HL-60/S4 (cell line): ENCODE results near the gene PRDM5.

Experiments used
- in situ Hi-C: fragments of 300-500 bp; cut with MboI; formaldehyde crosslinking; loops from 2 replicates; pipeline ENCODE4 v1.14.3; 2022; ENCODE audit warnings: low sequenced_read_pairs

PRDM5 gene

DNA sequence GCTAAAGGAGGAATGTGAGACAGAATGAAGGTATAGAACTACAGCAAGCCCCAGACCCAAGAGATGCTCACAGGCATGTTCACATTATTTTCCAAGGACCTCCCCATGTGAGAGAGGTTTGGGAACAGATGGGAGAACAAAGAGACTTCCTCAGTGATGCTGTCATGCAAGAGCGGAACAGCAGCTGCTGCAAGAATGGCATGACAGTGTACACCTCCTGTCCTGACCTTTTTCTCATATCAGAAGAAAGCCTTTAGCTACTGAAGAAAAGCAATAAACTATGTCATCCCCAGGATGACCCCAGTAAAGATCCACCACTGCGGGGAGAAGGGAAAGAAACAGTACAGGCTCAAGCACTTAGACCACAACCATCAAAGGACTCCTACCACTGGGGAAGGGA, 7.2 kb downstream of the PRDM5 start:
- in situ Hi-C loops: no loop called here

GRCh38 chr4:120903419-120903818, 19.1 kb downstream of the PRDM5 start:
- in situ Hi-C loops: no loop called here

DNA sequence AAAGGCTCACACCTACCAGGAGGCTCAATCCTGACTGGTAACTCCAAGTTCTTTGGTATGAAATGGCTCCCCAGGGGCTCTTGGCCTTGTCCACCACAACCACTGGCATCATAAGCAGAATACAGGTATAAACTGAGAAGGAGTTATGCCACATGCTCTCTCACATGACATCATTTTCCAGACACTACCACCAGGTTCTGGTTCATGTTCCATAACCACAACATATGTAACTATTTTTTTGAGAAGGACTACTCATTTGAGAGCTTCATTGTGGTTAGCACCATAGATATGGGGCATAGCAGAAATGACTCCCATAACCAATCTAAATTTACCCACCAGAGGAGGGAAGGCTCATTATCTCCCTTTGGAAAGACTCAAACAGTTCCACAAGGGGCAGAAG, 19.6 kb downstream of the PRDM5 start:
- in situ Hi-C loops: no loop called here

DNA sequence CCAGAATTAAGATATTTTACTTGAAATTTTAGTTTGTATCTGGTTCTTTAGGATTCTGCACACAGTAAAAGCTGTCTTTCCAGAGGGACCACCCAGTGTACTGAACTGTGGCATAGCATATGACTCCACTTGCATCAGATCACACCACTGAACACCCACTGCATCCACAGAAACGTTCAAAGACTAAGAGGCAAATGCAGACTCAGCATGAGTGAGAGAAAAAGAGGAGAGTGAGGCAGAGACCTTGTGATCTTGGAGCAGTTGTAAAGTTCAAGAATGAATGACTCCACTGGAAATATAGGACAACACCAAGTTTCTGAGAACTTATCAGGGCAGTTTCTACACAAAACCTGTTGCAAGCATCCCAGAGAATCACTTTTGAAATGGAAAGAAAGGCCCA, 20.8 kb downstream of the PRDM5 start:
- in situ Hi-C loops: no loop called here

- in situ Hi-C loops: no loop called here
Observed at GRCh38 chr4:120897981-120898719, 24.4 kb downstream of the PRDM5 start.

DNA sequence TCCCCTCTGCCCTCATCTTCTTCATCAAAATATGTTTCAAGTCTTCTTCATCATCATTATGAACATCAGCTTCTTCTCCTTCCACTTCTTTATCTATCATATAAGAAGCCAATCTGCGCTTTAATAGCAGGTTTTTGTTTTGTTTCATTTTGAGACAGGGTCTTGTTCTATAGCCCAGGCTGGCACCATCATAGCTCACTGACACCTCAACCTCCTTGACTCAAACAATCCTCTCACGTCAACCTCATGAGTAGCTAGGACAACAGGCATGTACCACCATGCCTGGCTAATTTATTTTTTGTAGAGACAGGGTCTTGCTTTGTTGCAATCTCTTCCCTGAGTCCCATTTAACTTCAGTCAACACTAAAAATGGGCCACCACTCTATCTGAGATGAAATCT, 27.0 kb downstream of the PRDM5 start:
- in situ Hi-C loops: no loop called here

DNA sequence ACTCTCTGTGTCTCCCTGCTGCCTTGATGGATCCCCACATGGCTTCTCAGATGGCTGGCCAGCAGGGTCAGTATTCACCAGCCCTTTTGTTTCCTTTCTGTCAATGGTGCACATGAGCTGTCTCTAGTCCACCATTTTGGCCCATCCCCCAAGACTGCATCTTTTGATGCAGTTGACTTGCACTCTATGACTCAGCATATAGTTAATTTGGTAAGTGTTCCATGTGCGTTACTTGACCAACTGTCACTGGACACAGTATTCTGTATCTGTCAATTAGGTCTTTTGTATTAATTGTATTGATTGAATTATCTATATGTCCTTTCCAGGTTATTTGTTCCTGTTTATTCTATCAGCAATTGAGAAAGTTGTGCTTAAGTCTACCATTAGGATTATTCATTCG, 29.2 kb downstream of the PRDM5 start:
- in situ Hi-C loops: no loop called here

- in situ Hi-C loops: no loop called here
Observed at GRCh38 chr4:120886191-120886590, 36.3 kb downstream of the PRDM5 start.

DNA sequence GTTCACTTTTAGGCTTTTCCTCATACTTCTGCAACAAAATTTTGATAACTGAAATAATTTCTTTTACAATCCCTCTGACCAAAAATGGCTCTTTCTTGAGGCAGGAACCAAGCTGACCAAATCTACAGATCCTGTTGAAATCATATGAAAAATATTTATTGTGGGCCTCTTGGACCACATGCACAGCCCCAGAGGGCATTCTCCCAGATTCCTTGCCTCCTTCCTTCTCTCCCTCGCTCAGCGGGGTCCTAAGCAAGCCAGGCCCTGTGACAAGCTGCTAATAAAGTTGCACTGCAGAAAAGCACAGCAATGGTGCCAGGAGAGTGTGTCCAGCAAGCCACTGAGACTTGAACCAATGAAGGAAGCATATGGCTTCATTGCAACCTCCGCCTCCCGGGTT, 40.7 kb downstream of the PRDM5 start:
- in situ Hi-C loops: no loop called here

GRCh38 chr4:120881351-120881750, 41.2 kb downstream of the PRDM5 start:
- in situ Hi-C loops: no loop called here

DNA sequence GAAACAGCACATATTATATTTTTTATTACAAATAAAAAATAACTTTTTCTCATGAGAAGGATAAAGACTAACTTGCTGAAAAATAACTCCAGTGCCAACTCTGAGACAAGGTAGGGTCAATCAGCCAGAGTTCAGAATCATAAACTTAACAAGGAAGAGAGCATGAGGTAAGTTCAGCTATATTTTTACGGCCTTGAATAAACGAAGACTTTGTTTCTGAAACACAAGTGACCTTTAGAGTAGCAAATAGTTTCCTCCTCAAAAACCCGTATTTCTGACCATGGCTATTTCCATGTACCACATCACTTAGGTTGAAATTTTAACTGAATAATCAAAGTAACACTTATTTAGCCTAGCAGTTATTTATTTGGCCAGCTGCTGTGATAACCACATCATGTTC, 45.5 kb downstream of the PRDM5 start:
- in situ Hi-C loops: no loop called here

- in situ Hi-C loops: no loop called here
Observed at GRCh38 chr4:120874792-120875774, 47.4 kb downstream of the PRDM5 start.

DNA sequence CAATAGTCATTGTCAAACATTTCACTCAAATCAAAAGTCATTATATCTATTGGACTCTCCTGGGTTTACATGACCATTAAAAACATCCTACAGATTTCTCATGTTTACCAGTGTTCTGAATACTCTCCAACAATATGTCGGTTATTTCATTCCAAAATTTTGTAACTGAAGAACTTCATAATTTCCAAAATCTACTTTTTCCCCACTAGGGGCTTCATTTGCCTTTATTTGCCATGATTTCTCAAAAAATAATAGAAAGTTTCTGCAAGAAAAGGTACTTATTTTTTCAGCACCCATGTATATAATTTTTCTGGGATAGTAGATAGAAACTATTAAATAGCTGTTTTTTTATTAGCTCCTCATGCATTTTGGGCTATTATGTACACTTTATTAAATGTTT, 49.0 kb downstream of the PRDM5 start:
- in situ Hi-C loops: no loop called here

DNA sequence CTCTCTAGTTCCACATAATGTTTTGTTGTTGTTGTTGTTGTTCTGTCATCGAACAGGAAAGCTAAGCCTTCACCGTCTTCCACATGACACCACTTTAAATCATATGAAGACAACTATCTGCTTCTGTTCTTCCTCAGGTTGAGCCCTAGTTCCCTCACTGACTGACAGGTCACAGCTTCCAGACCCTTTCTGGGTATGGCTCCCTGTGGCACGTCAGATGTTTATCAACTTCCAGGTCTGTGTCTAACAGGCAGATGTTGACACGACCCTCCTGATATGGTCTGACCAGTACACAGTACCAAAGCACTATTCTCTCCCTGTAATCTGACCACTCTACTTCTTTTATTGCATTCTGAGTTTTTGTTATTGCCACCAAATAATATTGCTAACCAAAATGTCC, 51.4 kb downstream of the PRDM5 start:
- in situ Hi-C loops: no loop called here

DNA sequence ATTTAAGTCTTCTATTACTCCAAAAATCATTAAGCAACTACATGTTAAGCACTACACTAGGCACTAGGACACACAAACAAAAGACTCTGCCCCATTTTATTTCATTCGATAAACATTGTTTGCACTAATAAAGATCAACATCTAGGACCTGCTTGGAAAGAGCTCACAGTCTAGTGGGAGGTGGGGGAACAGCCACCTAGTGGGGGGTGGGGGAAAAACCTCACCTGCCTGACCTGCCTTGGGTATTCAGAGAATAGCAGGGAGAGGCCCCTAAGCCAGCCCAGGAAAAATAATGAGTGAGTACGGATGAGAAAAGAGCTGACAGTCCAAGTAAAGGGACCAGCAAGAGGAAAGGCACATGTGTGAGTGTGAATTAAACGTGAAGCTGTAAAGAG, 52.2 kb downstream of the PRDM5 start:
- in situ Hi-C loops: no loop called here

DNA sequence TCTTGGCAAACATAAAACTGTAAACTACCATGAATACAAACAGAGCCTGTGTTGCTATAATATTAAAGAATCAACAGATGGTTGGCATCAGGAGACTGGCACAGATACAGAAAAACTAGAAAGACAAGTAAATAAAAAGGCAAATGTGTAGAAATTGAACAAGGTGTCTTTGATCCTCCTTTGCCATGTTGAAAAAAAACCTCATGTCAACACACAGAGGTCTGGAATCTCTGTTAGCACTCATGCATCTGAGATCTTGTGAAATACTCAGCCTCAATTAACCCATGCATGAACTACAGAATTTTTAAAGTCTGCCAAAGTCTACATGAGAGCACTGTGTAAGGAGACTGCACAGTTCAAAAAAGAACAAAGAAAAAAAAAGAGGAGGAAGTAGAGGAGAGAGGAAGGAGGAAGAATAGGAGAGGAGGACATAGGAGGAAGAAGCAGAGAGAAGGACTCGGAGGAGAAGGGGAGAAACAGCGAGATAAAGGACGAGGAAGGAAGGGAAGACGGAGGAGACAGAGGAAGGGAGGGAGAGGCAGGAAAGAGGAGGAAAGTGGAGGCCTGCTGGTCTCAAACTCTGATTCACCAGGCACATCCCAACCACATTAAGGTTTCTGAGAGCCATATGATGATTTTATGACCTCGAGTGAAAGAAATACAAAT, 52.8 kb downstream of the PRDM5 start:
- in situ Hi-C loops: no loop called here

DNA sequence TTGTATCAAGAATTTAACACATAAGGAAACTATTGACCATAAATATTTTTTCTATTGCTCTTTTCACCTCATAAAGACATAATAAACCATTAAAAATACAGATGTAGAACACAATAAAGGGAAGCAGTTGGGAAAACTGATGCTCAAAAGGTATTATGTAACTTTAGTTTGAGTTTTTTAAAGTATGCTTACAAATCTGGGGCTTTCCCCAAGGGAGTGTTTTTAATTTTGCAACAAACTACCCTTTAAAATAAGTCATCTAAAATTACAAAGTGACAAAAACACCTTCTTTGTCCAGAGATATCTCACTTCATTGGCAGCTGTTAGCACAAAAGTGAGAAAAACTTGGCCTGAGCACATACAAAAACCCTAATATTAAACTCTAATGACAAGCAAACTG, 55.0 kb downstream of the PRDM5 start:
- in situ Hi-C loops: no loop called here

DNA sequence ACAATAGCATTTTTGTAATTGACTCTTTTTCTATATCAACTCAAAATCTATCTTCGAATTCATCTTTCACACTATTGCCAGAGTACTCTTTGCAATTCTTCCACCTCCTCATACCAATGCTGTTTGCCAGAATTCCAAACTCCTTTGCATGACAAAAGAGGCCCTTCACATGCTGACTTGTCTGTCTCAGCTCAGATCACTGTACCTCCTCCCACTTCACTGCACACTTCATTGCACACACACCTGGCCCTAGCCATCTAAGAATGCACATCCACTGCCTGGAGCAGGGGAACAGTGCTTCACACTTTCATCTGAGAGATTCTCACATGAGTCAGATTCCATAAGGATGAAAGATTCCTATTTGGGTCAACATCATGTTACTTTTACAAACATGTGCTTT, 56.5 kb downstream of the PRDM5 start:
- in situ Hi-C loops: no loop called here

DNA sequence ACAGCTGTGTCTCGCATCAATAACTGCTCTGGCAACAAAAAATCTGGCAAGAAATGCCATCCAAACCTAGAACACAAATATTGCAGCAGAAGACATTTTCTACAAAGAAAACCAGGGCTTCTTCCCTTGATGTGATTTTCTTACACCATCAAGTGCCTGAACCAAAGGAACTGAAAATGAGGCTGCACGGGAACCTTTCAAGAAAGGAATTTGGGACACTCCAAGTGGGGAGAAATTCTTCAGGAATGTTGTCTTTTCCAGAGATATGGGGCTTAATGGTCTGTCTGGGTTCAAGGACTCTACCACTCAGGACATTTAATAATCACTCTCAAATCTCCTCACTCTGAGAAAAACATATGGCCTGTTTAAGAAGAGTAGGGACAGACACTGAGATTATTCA, 57.6 kb downstream of the PRDM5 start:
- in situ Hi-C loops: no loop called here

- in situ Hi-C loops: no loop called here
Observed at GRCh38 chr4:120862432-120862831, 60.1 kb downstream of the PRDM5 start.

GRCh38 chr4:120861852-120862251, 60.7 kb downstream of the PRDM5 start:
- in situ Hi-C loops: no loop called here

- in situ Hi-C loops: no loop called here
Observed at GRCh38 chr4:120858776-120859175, 63.8 kb downstream of the PRDM5 start.
